ENCODE measurements around the gene PRSS1.

- TF ChIP-seq CTCF (IDR thresholded peaks at IDR 0.05; ENCODE audit: borderline replicate concordance, extremely low read depth, low read length, poor library complexity, severe bottlenecking) (no peak), EZH2 (IDR thresholded peaks at IDR 0.05; ENCODE audit: borderline replicate concordance, low read depth, low read length, severe bottlenecking) (no peak)
Observed at GRCh38 chr7:142711196-142711595, 38.1 kb upstream of the PRSS1 start.
